ENCODE data around the gene NELFB. TPM values are rescaled to one million over a fixed set of nuclear protein-coding genes. Genes with fewer than 3 reads are reported as not detected.
A peak's percentile ranks its signal among the peaks of the same experiment; 100 is the strongest.

The NELFB gene
- total and polyA plus RNA-seq, 9 of the 15 experiments (the other 6 are each of a cell fraction or from before 2014, with no cell fraction given) = 0.24 to 84.0 (median 29.7) TPM

- TF ChIP-seq DLX4 (CRISPR knock-in tag; IDR thresholded peaks at IDR 0.05) (no peak), IRF2 (CRISPR knock-in tag; IDR thresholded peaks at IDR 0.05) (no peak), LEF1 (IDR thresholded peaks at IDR 0.05) (no peak), STAT5B (CRISPR knock-in tag; IDR thresholded peaks at IDR 0.05) (no peak), MAFG (tag; conservative IDR thresholded peaks at IDR 0.05) (no peak), TSC22D4 (tag; IDR thresholded peaks at IDR 0.05) (no peak), MYNN (IDR thresholded peaks at IDR 0.05) (no peak), MYNN (CRISPR knock-in tag; IDR thresholded peaks at IDR 0.05) (no peak), PBX2 (CRISPR knock-in tag; IDR thresholded peaks at IDR 0.05; ENCODE audit: low read depth) (0 out of 2 replicates have a peak, but pooled peaks have one; percentile 21), PBX2 (tag; conservative IDR thresholded peaks at IDR 0.05; ENCODE audit: low read depth) (no peak), CREBBP (IDR thresholded peaks at IDR 0.05; ENCODE audit: low read depth, low read length) (no peak), ZNF407 (IDR thresholded peaks at IDR 0.05; ENCODE audit: low read depth) (no peak)
These were observed 52.3 kb downstream of the NELFB start (continued) for GRCh38 chr9:137307255-137308056.
